Ureter (tissue), 1 donor: ENCODE data around the gene APOH. TPM values are rescaled to one million over a fixed set of nuclear protein-coding genes. Genes with fewer than 3 reads are reported as not detected.

Source experiments
- DNase-seq: peaks from one replicate; pipeline ENCODE4 v3.0.0-alpha.2; 2020; ENCODE audit warnings: low spot score
- total RNA-seq: library from RNA; stranded (reverse); gene quantifications from one replicate; pipeline ENCODE4 v1.2.4, GENCODE V29; 2023
- donor health status: DM: yes; HTN: yes; CAD: no.

APOH gene
- total RNA-seq, 1 donor from 2014 or later, result 0.89 TPM

GRCh38 chr17:66191593-66192377, 37.4 kb downstream of the APOH start, which contains the start of gene CEP112:
CEP112 (minus strand) TSS chr17:66192133.
- peak; percentile 75 for DNase-seq

DNA sequence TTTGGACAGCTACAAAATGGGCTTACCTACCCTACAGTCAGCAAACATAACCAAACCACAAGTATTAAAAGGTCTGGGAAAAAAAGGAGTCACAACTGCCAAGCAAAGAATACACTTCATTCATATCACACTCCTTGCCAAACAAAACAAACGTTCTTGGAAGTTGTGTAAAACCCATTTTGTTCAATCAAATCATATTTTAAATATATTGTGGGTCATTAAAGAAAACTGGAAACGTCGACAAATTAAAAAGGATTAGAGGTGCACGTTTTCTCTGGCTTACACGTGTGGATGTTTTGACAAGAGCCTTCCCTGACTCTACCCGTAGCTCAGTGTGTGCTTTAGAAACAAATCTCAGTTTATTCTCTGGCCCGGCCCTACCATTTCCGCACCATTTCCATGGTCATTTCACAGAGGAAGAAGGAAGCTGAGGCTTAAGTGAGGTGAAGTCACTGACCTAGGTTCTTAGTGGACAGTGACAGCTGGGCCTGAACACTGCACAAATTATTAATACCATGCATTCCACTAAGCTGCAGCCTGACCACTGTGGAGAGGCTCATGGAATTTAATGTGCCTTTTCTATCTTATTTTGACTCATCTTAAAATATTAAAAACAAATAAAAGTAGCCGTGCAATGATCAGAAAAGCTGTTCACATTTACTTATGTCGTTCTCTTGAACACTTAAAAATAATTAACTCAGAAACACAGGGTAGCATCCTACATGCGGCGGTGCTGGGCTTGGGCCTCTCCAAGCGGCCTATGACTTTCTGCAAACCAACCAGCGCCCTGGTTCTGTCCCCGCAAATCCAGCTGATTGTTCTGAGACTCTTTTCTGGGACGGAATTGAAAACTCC, 38.2 kb downstream of the APOH start:
- no peak for DNase-seq

DNA sequence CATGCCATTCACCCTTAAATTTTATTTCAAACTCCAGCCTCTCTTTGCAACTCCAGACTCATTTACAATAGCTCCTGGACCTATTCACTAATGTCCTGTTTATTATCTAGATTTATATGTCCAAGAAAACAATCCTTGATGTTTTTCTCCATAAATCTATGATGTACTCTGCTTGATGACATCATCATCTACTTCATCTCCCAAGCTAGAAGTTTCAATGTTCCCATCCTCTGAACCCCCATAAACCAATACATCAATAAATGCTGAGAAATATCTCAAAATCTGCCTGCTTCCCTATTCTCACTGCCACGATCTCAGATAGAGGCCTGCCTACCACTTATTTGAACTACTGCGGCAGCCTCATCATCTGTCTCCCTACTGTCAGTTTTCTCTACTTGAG, 41.5 kb downstream of the APOH start:
- DNase-seq, result no peak

DNA sequence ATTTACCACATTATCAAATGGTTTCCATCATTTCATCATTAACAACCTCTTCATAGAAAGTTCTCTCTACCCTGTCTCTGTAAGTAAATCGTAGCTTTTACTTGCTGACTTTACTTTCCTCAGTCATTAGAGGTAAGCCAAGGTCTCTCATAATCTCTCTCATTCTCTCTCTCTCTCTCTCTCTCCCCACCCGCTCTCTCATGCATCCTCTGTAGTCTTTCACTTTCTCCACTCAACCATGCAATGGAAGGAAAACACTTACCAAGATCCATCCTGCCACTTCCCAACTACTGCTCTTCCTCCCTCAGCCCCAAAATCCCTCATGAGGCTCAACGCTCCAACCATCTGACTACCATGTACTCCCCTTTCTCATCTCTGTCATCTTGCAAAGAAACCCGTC, 43.4 kb downstream of the APOH start:
- no peak for DNase-seq

GRCh38 chr17:66184392-66184791, 44.8 kb downstream of the APOH start:
- DNase-seq, result no peak

GRCh38 chr17:66183529-66183928, 45.7 kb downstream of the APOH start:
- no peak for DNase-seq

DNA sequence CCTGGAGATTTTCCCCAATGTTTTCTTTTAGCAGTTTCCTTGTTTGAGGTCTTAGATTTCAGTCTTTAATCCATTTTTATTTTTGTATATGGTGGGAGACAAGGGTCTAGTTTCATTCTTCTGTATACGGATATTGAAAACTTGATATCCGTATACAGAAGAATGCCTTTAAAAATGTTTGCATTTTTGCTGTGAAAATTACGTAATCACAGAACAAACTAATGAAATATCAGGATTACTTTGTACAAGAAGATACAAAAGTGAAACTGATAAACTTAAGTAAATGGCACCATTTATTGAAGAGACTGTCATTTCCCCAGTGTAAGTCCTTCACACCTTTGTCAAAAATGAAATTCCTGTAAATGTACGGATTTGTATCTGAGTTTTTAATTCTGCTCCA, 50.6 kb downstream of the APOH start:
- no peak for DNase-seq

- DNase-seq, result no peak
Measured at GRCh38 chr17:66177048-66177447, 52.2 kb downstream of the APOH start.

DNA sequence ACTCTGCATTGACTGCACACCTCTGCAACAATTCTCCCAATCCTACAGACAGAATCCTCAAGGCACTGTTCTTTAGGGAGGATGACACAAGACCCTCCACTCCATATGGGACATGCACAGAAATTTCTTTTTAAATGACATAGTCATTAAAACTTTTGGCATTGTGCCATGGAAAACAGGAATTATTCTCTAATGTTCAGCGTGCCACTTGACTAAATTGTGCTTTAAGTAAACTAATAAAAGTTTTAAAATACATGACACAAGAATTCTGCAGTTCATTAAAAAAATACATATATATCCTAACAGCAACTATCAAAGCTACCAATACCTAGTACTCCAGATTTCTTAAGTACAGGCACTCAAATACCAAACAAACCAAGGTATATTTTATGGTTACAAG, 53.3 kb downstream of the APOH start:
- no peak for DNase-seq

DNA sequence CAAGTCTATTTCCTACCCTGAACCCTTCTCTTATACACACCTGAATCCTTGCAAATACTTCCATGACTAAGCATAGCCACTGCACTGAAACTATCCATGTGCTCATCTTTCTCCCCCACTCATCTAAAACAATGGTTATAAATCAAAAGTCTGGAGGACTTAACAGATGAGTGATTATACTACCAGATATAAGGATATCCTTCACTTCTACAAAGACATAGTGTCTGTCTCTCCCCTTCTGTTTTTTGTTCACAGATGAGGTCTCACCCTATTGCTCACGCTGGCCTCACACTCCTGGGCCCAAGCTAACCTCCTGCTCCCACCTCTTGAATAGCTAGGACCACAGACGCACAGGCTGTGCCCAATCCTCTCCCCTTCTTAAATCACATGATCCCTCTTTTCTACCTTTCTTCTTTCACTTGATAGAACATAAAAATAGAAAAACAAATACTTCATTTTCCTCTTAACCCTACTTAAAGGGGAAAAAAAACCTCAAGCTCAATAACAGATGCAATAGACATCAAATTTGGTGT, 56.5 kb downstream of the APOH start:
- no peak for DNase-seq

GRCh38 chr17:66172144-66172543, 57.1 kb downstream of the APOH start:
- DNase-seq, result no peak

DNA sequence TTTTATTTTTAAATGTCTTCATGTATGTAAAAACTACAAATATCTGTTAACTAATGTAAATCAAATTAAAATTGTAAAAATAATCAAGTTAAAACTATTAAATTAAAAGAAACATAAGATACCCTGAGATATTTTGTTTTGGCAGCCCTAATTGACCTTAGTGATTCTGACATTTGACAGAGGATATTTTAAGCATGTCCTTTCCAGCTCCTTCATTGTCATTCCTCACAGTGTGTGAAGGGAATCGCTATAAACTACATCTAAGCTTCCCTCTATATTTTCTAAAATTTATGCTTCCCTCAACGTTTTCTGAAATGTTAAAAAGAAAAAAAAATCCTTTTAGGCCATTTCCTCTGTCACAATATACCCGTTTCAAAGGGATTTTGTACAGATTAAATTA, 57.5 kb downstream of the APOH start:
- no peak for DNase-seq

- DNase-seq, result no peak
Measured at GRCh38 chr17:66171172-66171571, 58.0 kb downstream of the APOH start.

- no peak for DNase-seq
Measured at GRCh38 chr17:66169839-66170238, 59.4 kb downstream of the APOH start.

DNA sequence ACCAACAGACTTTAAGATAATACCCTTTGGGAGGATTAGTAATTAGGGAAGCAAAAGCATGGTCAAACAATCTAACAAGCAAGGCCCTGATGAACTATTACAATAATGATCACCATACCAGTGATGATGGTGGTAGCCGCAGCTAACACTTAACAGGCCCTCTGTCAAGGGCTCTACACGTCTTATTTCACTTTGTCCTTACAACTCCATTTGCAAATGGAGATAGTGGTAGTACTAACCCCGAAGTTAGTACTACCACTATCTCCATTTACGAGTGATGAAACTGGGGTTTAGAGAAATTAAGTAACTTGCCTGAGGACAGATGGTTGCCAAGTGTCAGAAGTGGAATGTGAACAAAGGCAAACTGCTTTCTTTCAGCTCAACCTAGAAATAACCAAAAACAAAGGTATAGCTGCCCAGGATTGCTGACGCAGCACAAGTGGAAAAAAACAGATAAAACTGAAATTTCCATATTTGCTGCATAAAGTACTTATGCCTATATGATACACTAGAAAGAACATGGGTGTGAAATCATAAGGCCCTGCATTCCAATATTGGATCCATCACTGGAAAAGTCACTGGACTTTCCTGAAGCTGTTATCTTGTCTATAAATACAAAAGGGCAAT, 61.9 kb downstream of the APOH start:
- DNase-seq, result no peak

DNA sequence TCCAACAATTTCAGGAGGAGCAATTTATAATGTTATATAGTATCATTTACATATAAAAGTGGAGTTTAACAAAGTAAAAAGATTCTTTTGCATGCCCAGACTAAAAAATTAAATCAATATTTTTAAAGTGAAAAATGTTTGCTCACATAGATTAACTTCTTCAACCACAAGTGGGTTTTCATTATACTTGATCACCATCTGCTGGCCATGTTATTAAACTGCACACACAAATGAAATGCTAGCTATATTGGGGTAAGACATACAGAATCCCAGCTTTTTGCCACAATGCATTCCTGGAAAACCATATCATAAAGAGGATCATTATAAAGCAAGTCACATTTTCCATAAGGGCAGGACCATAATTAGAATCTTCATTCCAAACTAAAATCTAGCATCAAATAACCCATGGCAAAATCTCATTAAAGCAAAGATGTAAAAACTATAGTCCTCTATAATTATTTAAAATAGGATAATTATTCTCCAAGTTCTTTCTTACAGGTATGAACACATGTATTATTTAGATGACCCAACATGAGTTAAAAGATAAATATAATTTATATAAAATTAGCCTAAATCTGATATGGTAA, 63.6 kb downstream of the APOH start:
- no peak for DNase-seq

Other genes starting within 250 kb of the APOH start
- 18.0 TPM for gene CEP112, start 37.3 kb downstream of the APOH start, total RNA-seq
- 58.1 TPM for gene PRKCA, start 73.2 kb upstream of the APOH start, total RNA-seq